Amniotic stem cell (primary cell): Measurements from ENCODE around the gene CENPP.

Source experiments
- DNase-seq: peaks from one replicate; lab custom pipeline; 2025; lab: John Stamatoyannopoulos, UW

The CENPP gene

DNA sequence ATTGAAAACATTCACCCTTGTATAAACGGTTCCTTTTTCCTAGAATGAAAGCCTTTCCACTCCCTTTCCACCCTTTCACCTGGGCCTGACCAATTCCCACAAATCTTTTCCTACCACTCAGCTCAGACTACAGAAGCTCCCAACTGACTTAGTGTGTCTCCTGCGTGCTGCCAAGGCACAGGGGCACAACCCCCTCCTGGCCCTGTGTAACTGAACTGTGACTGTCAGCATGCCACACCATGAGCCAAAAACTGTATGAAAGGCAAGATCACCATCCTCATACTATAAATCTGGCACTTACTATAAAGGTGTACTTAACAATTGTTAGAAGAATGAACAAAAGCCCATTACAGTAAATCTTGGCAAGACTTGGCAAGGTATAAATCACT lies 12.1 kb upstream of the CENPP start:
- DNase-seq: no peak

DNA sequence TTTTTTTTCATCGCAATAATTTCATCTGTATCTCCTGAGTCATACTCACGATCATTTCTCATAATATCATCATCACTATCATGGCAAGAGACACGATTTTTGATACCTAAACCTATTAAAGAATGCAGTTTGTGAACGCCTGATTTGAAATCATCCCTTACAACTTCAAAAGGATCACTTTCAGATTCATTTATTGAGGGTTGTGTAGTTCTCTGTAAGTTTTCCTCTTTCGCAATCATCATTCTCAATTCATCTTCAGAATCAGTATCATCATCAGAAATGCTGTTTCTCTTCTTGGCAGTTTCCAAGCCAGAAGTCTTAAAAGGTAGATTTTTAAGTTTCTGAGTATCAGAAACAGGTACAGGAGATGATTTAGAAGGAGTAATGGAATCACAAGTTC lies 10.3 kb upstream of the CENPP start:
- no peak for DNase-seq

GRCh38 chr9:92324431-92324830 lies 1.3 kb upstream of the CENPP start:
- DNase-seq: no peak

DNA sequence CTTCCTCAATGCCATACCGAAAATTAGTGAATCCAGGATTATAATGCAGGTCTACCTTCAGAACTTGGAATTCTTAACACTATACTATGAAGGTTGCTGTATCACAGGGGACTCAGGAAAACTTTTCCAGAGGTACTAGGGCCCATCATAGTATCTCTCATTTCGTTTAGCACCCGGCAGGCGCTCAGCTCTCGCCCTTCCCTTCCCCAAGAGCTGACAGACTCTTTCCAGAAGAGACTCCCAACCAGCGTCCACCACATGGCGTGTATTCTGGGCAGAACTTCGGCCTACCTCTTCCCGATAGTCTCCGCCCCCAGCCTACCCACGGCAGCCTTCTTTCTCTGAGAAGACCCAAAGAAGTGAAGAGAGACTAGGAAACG lies 874 bp upstream of the CENPP start:
- DNase-seq: no peak

GRCh38 chr9:92325991-92326500 lies 293 bp downstream of the CENPP start:
- DNase-seq: no peak

DNA sequence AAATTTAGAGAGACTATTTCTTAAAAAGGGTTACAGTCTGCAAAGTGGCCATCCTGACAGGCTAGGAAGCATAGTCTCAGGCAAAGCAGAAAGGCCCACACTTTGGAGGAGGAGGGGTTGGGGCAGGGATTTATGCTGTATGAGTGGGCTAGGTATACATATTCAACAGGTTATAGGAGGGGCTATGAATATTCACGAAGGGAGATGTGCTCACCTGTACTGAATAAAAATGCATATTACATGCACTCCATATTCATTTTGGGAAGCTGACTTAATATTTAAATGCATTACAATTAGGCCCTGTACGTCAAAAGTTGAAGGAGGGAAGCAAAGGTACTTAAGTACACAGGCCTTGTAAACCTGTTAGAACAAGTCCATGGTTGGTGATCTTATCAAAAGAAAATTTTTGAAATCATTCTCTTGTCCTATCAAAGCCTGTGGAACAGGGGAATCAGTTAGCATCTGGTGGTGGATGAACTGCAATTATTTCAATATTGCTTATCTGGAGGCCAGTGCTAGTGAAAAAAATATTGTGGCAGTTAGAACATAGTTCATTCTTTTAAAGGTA lies 1.6 kb downstream of the CENPP start:
- DNase-seq: no peak

DNA sequence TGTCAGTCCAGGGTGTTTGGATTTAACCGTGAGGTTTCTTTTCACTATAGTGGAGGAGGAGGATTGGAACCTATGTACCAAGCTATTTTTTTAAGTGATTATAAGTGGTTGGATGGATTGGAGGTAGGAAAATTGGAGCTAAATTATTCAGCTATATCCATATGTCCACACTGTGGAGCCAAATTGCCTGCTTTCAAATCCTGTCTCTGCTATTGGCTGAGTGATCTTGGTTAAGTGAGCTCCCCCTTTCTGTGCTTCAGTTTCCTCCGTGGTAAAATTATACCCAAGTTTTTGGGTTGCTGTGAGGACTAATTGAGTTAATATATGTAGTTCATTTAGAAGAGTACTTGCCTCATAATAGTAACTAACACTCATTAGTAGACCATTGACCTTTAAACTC lies 2.5 kb downstream of the CENPP start:
- DNase-seq: peak; percentile 40

GRCh38 chr9:92332577-92333281 lies 7.0 kb downstream of the CENPP start:
- DNase-seq: no peak

GRCh38 chr9:92333282-92333634 lies 7.5 kb downstream of the CENPP start:
- DNase-seq: no peak

- no peak for DNase-seq
Measured at GRCh38 chr9:92341578-92341977, 15.8 kb downstream of the CENPP start.

DNA sequence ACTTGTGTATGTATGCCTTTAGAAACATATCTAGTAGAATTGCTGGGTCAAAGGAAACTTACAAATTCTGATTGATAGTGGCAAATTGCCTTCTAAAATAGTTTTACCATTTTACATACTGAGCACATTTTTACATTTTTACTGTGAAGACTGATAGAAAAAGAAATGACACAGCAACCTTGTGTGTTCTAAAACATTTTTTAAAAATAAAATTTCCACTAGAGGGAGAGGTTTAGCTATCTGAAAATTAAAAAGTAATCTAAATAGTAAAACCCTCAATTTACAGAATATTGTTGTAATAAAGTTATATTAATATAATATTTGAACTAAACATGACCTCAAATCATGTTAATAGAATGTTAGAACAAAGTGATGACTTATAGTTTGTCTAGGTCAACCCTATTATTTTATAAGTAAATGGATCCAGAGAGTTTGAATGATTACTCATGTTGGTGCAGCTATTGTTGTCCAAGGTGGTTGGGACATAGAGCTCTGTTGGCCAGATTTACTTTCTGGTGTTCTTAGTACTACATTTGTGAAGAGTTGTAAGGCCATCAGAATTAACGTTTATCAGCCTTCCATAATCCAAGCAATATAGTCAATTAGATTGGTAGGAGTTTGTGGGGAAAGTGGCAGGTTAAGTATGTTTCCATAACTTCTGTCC lies 17.2 kb downstream of the CENPP start:
- no peak for DNase-seq

- no peak for DNase-seq
Measured at GRCh38 chr9:92345582-92345981, 19.8 kb downstream of the CENPP start.

GRCh38 chr9:92349771-92350739 lies 24.3 kb downstream of the CENPP start:
- DNase-seq: peak; percentile 15

- no peak for DNase-seq
Measured at GRCh38 chr9:92350740-92351133, 25.0 kb downstream of the CENPP start.

GRCh38 chr9:92353051-92353450 lies 27.3 kb downstream of the CENPP start:
- no peak for DNase-seq

GRCh38 chr9:92359394-92359995 lies 33.7 kb downstream of the CENPP start:
- DNase-seq: no peak

GRCh38 chr9:92360083-92360482 lies 34.3 kb downstream of the CENPP start:
- DNase-seq: no peak

DNA sequence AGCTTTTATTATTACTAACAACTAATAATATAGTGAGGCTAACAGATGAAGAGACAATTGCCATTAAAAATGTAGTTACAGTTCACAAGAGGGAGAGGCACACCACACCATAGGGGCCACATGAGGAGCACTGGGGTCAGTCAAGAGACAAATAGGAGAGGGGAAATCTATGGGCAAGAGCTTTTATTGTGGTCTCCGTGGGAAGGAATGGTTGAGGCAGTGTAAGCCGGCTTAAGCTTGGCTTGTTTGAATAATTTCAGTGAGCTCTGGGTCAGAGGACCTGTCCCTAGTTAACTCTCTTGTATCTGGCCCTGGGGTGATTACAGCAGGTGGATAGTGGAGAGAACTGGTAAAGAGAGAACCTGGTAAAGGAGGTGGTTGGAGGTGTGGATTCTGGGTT lies 43.3 kb downstream of the CENPP start:
- DNase-seq: no peak

- no peak for DNase-seq
Measured at GRCh38 chr9:92373167-92373566, 47.4 kb downstream of the CENPP start.

GRCh38 chr9:92377876-92378275 lies 52.1 kb downstream of the CENPP start:
- no peak for DNase-seq

DNA sequence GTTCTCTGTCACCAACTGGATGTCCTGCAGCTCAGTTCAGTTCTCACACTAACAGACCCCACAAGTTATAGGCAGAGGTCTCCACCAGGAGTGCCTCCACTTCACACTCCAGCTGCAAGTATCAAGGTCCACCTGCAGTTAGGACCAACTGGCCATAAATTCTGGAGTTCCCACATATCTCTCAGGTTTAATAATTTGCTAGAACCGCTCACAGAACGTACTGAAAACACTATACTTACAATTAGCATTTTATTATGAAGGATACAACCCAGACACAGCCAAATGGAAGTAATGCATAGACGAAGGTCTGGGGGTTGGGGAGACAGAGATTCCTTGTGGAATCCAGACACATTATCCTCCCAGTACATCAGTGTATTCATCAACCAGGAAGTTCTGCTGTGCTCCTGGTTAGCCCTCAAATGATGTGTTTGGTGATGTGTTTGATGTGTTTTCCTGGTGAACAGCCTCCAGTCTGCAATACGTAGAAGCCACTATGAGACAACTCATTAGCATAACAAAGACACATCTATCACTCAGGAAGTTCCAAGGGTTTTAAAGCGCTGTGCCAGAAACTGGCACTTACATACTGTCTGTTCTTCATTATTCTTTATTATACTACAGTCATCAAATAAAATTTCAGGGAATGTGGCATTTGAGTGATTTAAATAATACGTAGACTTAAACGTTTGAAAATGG lies 53.3 kb downstream of the CENPP start:
- no peak for DNase-seq
